ENCODE data around the gene PROSER3.

PROSER3 gene

GRCh38 chr19:35741203-35741515 lies 16.8 kb upstream of the PROSER3 start (continued):
- TF ChIP-seq PATZ1 (CRISPR knock-in tag; IDR thresholded peaks at IDR 0.05; ENCODE audit: borderline replicate concordance) (no peak), OSR1 (CRISPR knock-in tag; IDR thresholded peaks at IDR 0.05) (no peak), TSHZ2 (CRISPR knock-in tag; IDR thresholded peaks at IDR 0.05) (no peak), GLIS3 (CRISPR knock-in tag; IDR thresholded peaks at IDR 0.05) (no peak), ISL1 (CRISPR knock-in tag; IDR thresholded peaks at IDR 0.05) (no peak), CREB5 (CRISPR knock-in tag; IDR thresholded peaks at IDR 0.05; ENCODE audit: low read depth) (no peak), ZNF8 (CRISPR knock-in tag; IDR thresholded peaks at IDR 0.05) (no peak), BACH2 (CRISPR knock-in tag; IDR thresholded peaks at IDR 0.05; ENCODE audit: borderline replicate concordance) (no peak), ESRRG (CRISPR knock-in tag; IDR thresholded peaks at IDR 0.05) (no peak)

- TF ChIP-seq SNAI2 (CRISPR knock-in tag; IDR thresholded peaks at IDR 0.05) (no peak), ZNF70 (CRISPR knock-in tag; IDR thresholded peaks at IDR 0.05) (no peak), CSDC2 (CRISPR knock-in tag; IDR thresholded peaks at IDR 0.05) (no peak), ARNTL (CRISPR knock-in tag; IDR thresholded peaks at IDR 0.05; ENCODE audit: borderline replicate concordance, low read depth) (no peak), ZFP30 (CRISPR knock-in tag; IDR thresholded peaks at IDR 0.05) (no peak), CSRNP3 (CRISPR knock-in tag; IDR thresholded peaks at IDR 0.05) (no peak), TOX (CRISPR knock-in tag; IDR thresholded peaks at IDR 0.05; ENCODE audit: borderline replicate concordance) (no peak), ISL1 (CRISPR knock-in tag; IDR thresholded peaks at IDR 0.05) (no peak), RARB (CRISPR knock-in tag; IDR thresholded peaks at IDR 0.05) (no peak), GLIS3 (CRISPR knock-in tag; IDR thresholded peaks at IDR 0.05) (no peak), ZNF565 (CRISPR knock-in tag; conservative IDR thresholded peaks at IDR 0.05; ENCODE audit: low read depth) (no peak), ZC3H10 (CRISPR knock-in tag; IDR thresholded peaks at IDR 0.05) (no peak), ESRRG (CRISPR knock-in tag; IDR thresholded peaks at IDR 0.05) (no peak), TSHZ2 (CRISPR knock-in tag; IDR thresholded peaks at IDR 0.05) (no peak), ZNF8 (CRISPR knock-in tag; IDR thresholded peaks at IDR 0.05) (no peak), ZFP3 (CRISPR knock-in tag; IDR thresholded peaks at IDR 0.05) (no peak)
- ATAC-seq = no peak
Observed at GRCh38 chr19:35742121-35742724, 15.8 kb upstream of the PROSER3 start, which contains the start of gene IGFLR1. Gene IGFLR1, minus strand, starts transcription at chr19:35742452. Its CDS starts 1,272 bp downstream, at chr19:35741180.

Data from SK-N-SH treated with all-trans-retinoic acid at 6 μM for 48 hours (cell line).